ENCODE results near the gene ING3. TPM values are rescaled to one million over a fixed set of nuclear protein-coding genes. Genes with fewer than 3 reads are reported as not detected.

ING3 gene
- total and polyA plus RNA-seq, 9 of the 15 experiments (the other 6 are each of a cell fraction or from before 2014, with no cell fraction given), result 22.8 to 233 (median 50.4) TPM

GRCh38 chr7:120988591-120989256, 38.1 kb downstream of the ING3 start, which contains the start of gene CPED1 (continued):
- no peak for TF ChIP-seq TSHZ1 (CRISPR knock-in tag; IDR thresholded peaks at IDR 0.05)
- no peak for TF ChIP-seq TAL1 (IDR thresholded peaks at IDR 0.05)
- no peak for TF ChIP-seq EGR1 (conservative IDR thresholded peaks at IDR 0.05)
- peak; percentile 83 for TF ChIP-seq SMAD4 (CRISPR knock-in tag; conservative IDR thresholded peaks at IDR 0.05)
- TF ChIP-seq ZNF586 (CRISPR knock-in tag; conservative IDR thresholded peaks at IDR 0.05), result no peak
- no peak for TF ChIP-seq ZNF589 (CRISPR knock-in tag; IDR thresholded peaks at IDR 0.05; ENCODE audit: low read depth)
- no peak for TF ChIP-seq SIRT6 (IDR thresholded peaks at IDR 0.05; ENCODE audit: low read depth, low read length)
- no peak; the same call in 1 of the 2 replicates for TF ChIP-seq ZBTB1 (CRISPR knock-in tag; IDR thresholded peaks at IDR 0.05; ENCODE audit: borderline replicate concordance, low read depth)
- TF ChIP-seq ZNF140 (CRISPR knock-in tag; IDR thresholded peaks at IDR 0.05), result 0 out of 2 replicates have a peak, but pooled peaks have one; percentile 42
- no peak for TF ChIP-seq ZNF57 (CRISPR knock-in tag; IDR thresholded peaks at IDR 0.05)
- TF ChIP-seq ZNF408 (CRISPR knock-in tag; IDR thresholded peaks at IDR 0.05; ENCODE audit: low read depth), result no peak
- TF ChIP-seq DPF2 (IDR thresholded peaks at IDR 0.05), result peak; percentile 48; the same call in 1 of the 2 replicates
- no peak for TF ChIP-seq TRIM24 (IDR thresholded peaks at IDR 0.05)
- TF ChIP-seq PRMT5 (CRISPR knock-in tag; IDR thresholded peaks at IDR 0.05), result no peak
- peak; percentile 34 for TF ChIP-seq NEUROD1 (IDR thresholded peaks at IDR 0.05; ENCODE audit: borderline replicate concordance, low read depth, low read length, partially characterized antibody)
- TF ChIP-seq SNRNP70 (optimal IDR thresholded peaks at IDR 0.05; ENCODE audit: low read depth, low read length), result no peak
- TF ChIP-seq FOXO4 (CRISPR knock-in tag; IDR thresholded peaks at IDR 0.05), result no peak
- no peak for TF ChIP-seq TAF15 (IDR thresholded peaks at IDR 0.05; ENCODE audit: low read depth, low read length)
- no peak for TF ChIP-seq MTF1 (CRISPR knock-in tag; IDR thresholded peaks at IDR 0.05; ENCODE audit: borderline replicate concordance)
- 0 out of 2 replicates have a peak, but pooled peaks have one; percentile 70 for TF ChIP-seq KLF6 (CRISPR knock-in tag; IDR thresholded peaks at IDR 0.05; ENCODE audit: borderline replicate concordance)
- no peak for TF ChIP-seq E2F6 (IDR thresholded peaks at IDR 0.05; ENCODE audit: borderline replicate concordance in 1 of 2, extremely low read depth in 1 of 2, insufficient read depth in 1 of 2, insufficient read length in 1 of 2, low read depth in 1 of 2, low read length in 1 of 2, poor library complexity in 1 of 2, severe bottlenecking in 1 of 2)
- peak in 1 of 2 experiments; percentile 60; a peak in 2 of 4 replicates for TF ChIP-seq TBL1XR1 (IDR thresholded peaks at IDR 0.05; ENCODE audit: low read length in 2 of 2)
- no peak for TF ChIP-seq ZNF764 (CRISPR knock-in tag; IDR thresholded peaks at IDR 0.05; ENCODE audit: low read depth)
- TF ChIP-seq ZNF316 (IDR thresholded peaks at IDR 0.05), result no peak
